Neural cell (in vitro differentiated cells): ENCODE measurements around the gene CBFA2T3. TPM values are rescaled to one million over a fixed set of nuclear protein-coding genes. Genes with fewer than 3 reads are reported as not detected.

Source experiments
- H2AFZ ChIP-seq: fragments of 200-600, 300-800 bp; sonication (generic), shearing (Covaris generic); 2 replicates; pipeline ENCODE4 v1.6.0; 2014; ENCODE audit warnings: low read depth, mild to moderate bottlenecking, antibody characterized with exemption, low read length, moderate library complexity
- H3F3A ChIP-seq: fragments of 200-600 bp; shearing (Covaris generic); 2 replicates; pipeline ENCODE4 v1.6.1; 2016; ENCODE audit warnings: mild to moderate bottlenecking, moderate library complexity, mixed read lengths, antibody characterized with exemption, low read length; ENCODE audit not compliant: insufficient read depth, poor library complexity, severe bottlenecking
- H3K27ac ChIP-seq: fragments of 200-600, 300-800 bp; sonication (generic), shearing (Covaris generic); 2 replicates; pipeline ENCODE4 v1.5.1; 2014; ENCODE audit warnings: mild to moderate bottlenecking, low read length, moderate library complexity
- H3K27me3 ChIP-seq: fragments of 300-800, 200-600 bp; sonication (generic), shearing (Covaris generic); 2 replicates; pipeline ENCODE4 v1.6.0; 2014; ENCODE audit warnings: mild to moderate bottlenecking, low read depth, low read length, moderate library complexity; ENCODE audit not compliant: insufficient read depth
- H3K36me3 ChIP-seq: fragments of 300-800, 200-600 bp; sonication (generic), shearing (Covaris generic); 2 replicates; pipeline ENCODE4 v1.5.1; 2014; ENCODE audit warnings: mild to moderate bottlenecking, antibody characterized with exemption, low read length, moderate library complexity; ENCODE audit not compliant: insufficient read depth
- H3K4me2 ChIP-seq: fragments of 300-800, 200-600 bp; sonication (generic), shearing (Covaris generic); 2 replicates; pipeline ENCODE4 v1.6.0; 2014; ENCODE audit warnings: mild to moderate bottlenecking, low read length
- H3K4me3 ChIP-seq: fragments of 300-800, 200-600 bp; sonication (generic), shearing (Covaris generic); 2 replicates; pipeline ENCODE4 v1.5.1; 2014; ENCODE audit warnings: mild to moderate bottlenecking, low read length, moderate library complexity
- H3K79me2 ChIP-seq: fragments of 200-600 bp; shearing (Covaris generic); replicated peaks from 2 replicates; pipeline ENCODE4 v1.6.0; 2014; ENCODE audit warnings: mild to moderate bottlenecking, low read length, moderate library complexity; ENCODE audit not compliant: insufficient read depth
- H3K9ac ChIP-seq: fragments of 300-800, 200-600 bp; sonication (generic), shearing (Covaris generic); 2 replicates; pipeline ENCODE4 v1.6.1; 2016; ENCODE audit warnings: mild to moderate bottlenecking, low read length, mixed read lengths
- H3K9me2 ChIP-seq: fragments of 200-600 bp; shearing (Covaris generic); 2 replicates; pipeline ENCODE4 v1.6.1; 2016; ENCODE audit warnings: mild to moderate bottlenecking, low read length, mixed read lengths; ENCODE audit not compliant: insufficient read depth
- H3K9me3 ChIP-seq: fragments of 200-600, 300-800 bp; sonication (generic), shearing (Covaris generic); 2 replicates; pipeline ENCODE4 v1.6.1; 2016; ENCODE audit warnings: mild to moderate bottlenecking, mixed run types, low read length, moderate library complexity, mixed read lengths
- H4K20me1 ChIP-seq: fragments of 200-600 bp; shearing (Covaris generic); 2 replicates; pipeline ENCODE4 v1.6.1; 2016; ENCODE audit warnings: mild to moderate bottlenecking, mixed run types; ENCODE audit not compliant: insufficient read depth
- CTCF ChIP-seq: fragments of 450-650 bp; IDR thresholded peaks from 2 replicates; pipeline ENCODE4 v1.5.1; 2014; ENCODE audit warnings: antibody characterized with exemption, mild to moderate bottlenecking, moderate library complexity; ENCODE audit not compliant: poor library complexity, severe bottlenecking
- EP300 ChIP-seq: fragments of 450-650 bp; conservative IDR thresholded peaks from 2 replicates; pipeline ENCODE4 v1.6.1; 2014; ENCODE audit warnings: antibody characterized with exemption, mild to moderate bottlenecking, moderate library complexity; ENCODE audit not compliant: poor library complexity, severe bottlenecking
- EZH2 ChIP-seq: fragments of 200-600, 300-800 bp; shearing (Covaris generic), sonication (generic); IDR thresholded peaks from 2 replicates; pipeline ENCODE4 v1.6.1; 2014; ENCODE audit warnings: antibody characterized with exemption, low read length, borderline replicate concordance, mild to moderate bottlenecking; ENCODE audit not compliant: insufficient read depth, poor library complexity, severe bottlenecking
- MXI1 ChIP-seq: fragments of 450-650 bp; conservative IDR thresholded peaks from 2 replicates; pipeline ENCODE4 v1.6.1; 2014; ENCODE audit warnings: antibody characterized with exemption, mild to moderate bottlenecking; ENCODE audit not compliant: poor library complexity, severe bottlenecking
- POLR2AphosphoS5 ChIP-seq: IDR thresholded peaks from 2 replicates; pipeline ENCODE4 v1.6.1; 2012
- RAD21 ChIP-seq: fragments of 450-650 bp; conservative IDR thresholded peaks from 2 replicates; pipeline ENCODE4 v1.6.1; 2014; ENCODE audit warnings: antibody characterized with exemption, mild to moderate bottlenecking, moderate library complexity
- REST ChIP-seq: IDR thresholded peaks from 2 replicates; pipeline ENCODE4 v1.6.1; 2012; ENCODE audit warnings: borderline replicate concordance
- SMC3 ChIP-seq: fragments of 450-650 bp; conservative IDR thresholded peaks from 2 replicates; pipeline ENCODE4 v1.6.1; 2014; ENCODE audit warnings: antibody characterized with exemption, mild to moderate bottlenecking, moderate library complexity; ENCODE audit not compliant: poor library complexity
- TAF1 ChIP-seq: IDR thresholded peaks from 2 replicates; pipeline ENCODE4 v1.6.1; 2012; ENCODE audit warnings: low read depth
- polyA plus RNA-seq: library from polyadenylated mRNA; depleted of rRNA; stranded (reverse); fragments of >200 nt; gene quantifications from 2 replicates; pipeline ENCODE4 v1.2.3, GENCODE V29; 2014

The CBFA2T3 gene
- polyA plus RNA-seq, 1 donor from 2014 or later, result 2.1 TPM

- Histone ChIP-seq H3K27ac (no peak overlapping the region), H3K27me3 (no peaks in the 10 kb centered on the region), H3K9ac (no peak overlapping the region), H3K36me3 (no peaks in the 10 kb centered on the region), H4K20me1 (no peaks in the 10 kb centered on the region), H3K4me3 (no peak overlapping the region), H3F3A (no peaks in the 10 kb centered on the region), H2AFZ (no peak overlapping the region), H3K9me2 (no peaks in the 10 kb centered on the region), H3K4me2 (no peak overlapping the region), H3K79me2 (no peaks in the 10 kb centered on the region), H3K9me3 (no peaks in the 10 kb centered on the region)
- TF ChIP-seq SMC3 (no peak), RAD21 (no peak), CTCF (no peak), POLR2AphosphoS5 (no peak), REST (no peak), EZH2 (no peak), EP300 (no peak), MXI1 (no peak), TAF1 (no peak)
Observed at GRCh38 chr16:88931936-88932335, 45.1 kb downstream of the CBFA2T3 start.

GRCh38 chr16:88931373-88931900 lies 45.6 kb downstream of the CBFA2T3 start:
- H3K9ac ChIP-seq, result no peak overlapping the region
- no peaks in the 10 kb centered on the region for H3K36me3 ChIP-seq
- no peaks in the 10 kb centered on the region for H3K9me3 ChIP-seq
- H3K4me3 ChIP-seq, result no peak overlapping the region
- H2AFZ ChIP-seq, result no peak overlapping the region
- no peaks in the 10 kb centered on the region for H4K20me1 ChIP-seq
- H3K27ac ChIP-seq, result no peak overlapping the region
- H3F3A ChIP-seq, result no peaks in the 10 kb centered on the region
- H3K4me2 ChIP-seq, result no peak overlapping the region
- no peak for TF ChIP-seq CTCF
- no peak for TF ChIP-seq EZH2
- no peak for TF ChIP-seq TAF1
- TF ChIP-seq SMC3, result no peak
- no peak for TF ChIP-seq RAD21
- TF ChIP-seq EP300, result no peak
- no peak for TF ChIP-seq REST
- no peak for TF ChIP-seq POLR2AphosphoS5
- no peak for TF ChIP-seq MXI1
- H3K9me2 ChIP-seq, result no peaks in the 10 kb centered on the region
- H3K79me2 ChIP-seq, result no peaks in the 10 kb centered on the region
- H3K27me3 ChIP-seq, result no peaks in the 10 kb centered on the region
